Adrenal gland (tissue), 5 donors: ENCODE measurements around the gene ZNF785.
"Not testable (repeated sequence)": the region's sequence is repeated elsewhere in the genome, so short reads cannot be mapped to it uniquely, and the experiment has no call there.

ENCODE experiments used
- POLR2A ChIP-seq, 2 donors: fragments of 450-650 bp; IDR thresholded peaks; one replicate each; pipeline ENCODE4 v1.6.1; 2017; ENCODE audit warnings: antibody characterized with exemption in 2 of 2, mild to moderate bottlenecking in 2 of 2, moderate library complexity in 1 of 2
- TF ChIP-seq, protein P1 (sequence below), 6 experiments: fragments of 450-650 bp in 4 of 6; fragments of 200-600 bp in 2 of 6; sonication (generic) in 1 of 6; IDR thresholded peaks; 1 replicate in 5 of 6; 2 replicates in 1 of 6; pipeline versions ENCODE4 v1.5.1 to v1.8.0; 2016 to 2021; ENCODE audit warnings: antibody characterized with exemption in 6 of 6, mild to moderate bottlenecking in 2 of 6, moderate library complexity in 1 of 6
- donor health status: DM: no; HTN: no; CAD: no.

DNA sequence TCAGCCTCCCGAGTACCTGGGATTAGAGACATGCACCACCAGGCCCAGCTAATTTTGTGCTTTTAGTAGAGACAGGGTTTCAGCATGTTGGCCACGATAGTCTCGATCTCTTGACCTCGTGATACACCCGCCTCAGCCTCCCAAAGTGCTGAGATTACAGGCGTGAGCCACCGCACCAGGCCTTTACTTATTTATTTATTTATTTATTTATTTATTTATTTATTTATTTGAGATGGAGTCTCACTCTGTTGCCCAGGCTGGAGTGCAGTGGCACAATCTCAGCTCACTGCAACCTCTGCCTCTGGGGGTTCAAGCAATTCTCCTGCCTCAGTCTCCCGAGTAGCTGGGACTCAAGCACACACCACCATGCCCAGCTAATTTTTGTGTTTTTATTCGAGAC lies 5.4 kb upstream of the ZNF785 start:
- TF ChIP-seq, protein P1, sequence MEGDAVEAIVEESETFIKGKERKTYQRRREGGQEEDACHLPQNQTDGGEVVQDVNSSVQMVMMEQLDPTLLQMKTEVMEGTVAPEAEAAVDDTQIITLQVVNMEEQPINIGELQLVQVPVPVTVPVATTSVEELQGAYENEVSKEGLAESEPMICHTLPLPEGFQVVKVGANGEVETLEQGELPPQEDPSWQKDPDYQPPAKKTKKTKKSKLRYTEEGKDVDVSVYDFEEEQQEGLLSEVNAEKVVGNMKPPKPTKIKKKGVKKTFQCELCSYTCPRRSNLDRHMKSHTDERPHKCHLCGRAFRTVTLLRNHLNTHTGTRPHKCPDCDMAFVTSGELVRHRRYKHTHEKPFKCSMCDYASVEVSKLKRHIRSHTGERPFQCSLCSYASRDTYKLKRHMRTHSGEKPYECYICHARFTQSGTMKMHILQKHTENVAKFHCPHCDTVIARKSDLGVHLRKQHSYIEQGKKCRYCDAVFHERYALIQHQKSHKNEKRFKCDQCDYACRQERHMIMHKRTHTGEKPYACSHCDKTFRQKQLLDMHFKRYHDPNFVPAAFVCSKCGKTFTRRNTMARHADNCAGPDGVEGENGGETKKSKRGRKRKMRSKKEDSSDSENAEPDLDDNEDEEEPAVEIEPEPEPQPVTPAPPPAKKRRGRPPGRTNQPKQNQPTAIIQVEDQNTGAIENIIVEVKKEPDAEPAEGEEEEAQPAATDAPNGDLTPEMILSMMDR (IDR thresholded peaks at IDR 0.05): not testable (repeated sequence)
- TF ChIP-seq POLR2A (IDR thresholded peaks at IDR 0.05): not testable (repeated sequence)
